GM15510 (cell line): ENCODE results near the gene GOLIM4.
A peak's percentile ranks its signal among the peaks of the same experiment; 100 is the strongest.

Experiments used
- POLR2A ChIP-seq: IDR thresholded peaks from 3 replicates; pipeline ENCODE4 v1.6.1; 2011; ENCODE audit warnings: borderline replicate concordance; ENCODE audit not compliant: insufficient read length; ENCODE audit errors: extremely low read depth

The GOLIM4 gene

GRCh38 chr3:168095611-168096209 is at the start of gene GOLIM4:
Gene GOLIM4, minus strand, starts transcription at chr3:168095924. Its CDS starts 639 bp downstream, at chr3:168095285.
- peak; percentile 47 for TF ChIP-seq POLR2A

GRCh38 chr3:168141405-168141998 is 45.8 kb upstream of the GOLIM4 start:
- TF ChIP-seq POLR2A = no peak

GRCh38 chr3:168139947-168140346 is 44.2 kb upstream of the GOLIM4 start:
- TF ChIP-seq POLR2A = no peak

- TF ChIP-seq POLR2A = no peak
Observed at GRCh38 chr3:168138421-168138820, 42.7 kb upstream of the GOLIM4 start.

- no peak for TF ChIP-seq POLR2A
Observed at GRCh38 chr3:168134931-168135330, 39.2 kb upstream of the GOLIM4 start.

- TF ChIP-seq POLR2A = no peak
Observed at GRCh38 chr3:168127466-168127865, 31.7 kb upstream of the GOLIM4 start.

GRCh38 chr3:168124791-168125190 is 29.1 kb upstream of the GOLIM4 start:
- no peak for TF ChIP-seq POLR2A

GRCh38 chr3:168124291-168124690 is 28.6 kb upstream of the GOLIM4 start:
- no peak for TF ChIP-seq POLR2A

- TF ChIP-seq POLR2A = no peak
Observed at GRCh38 chr3:168123201-168124176, 27.8 kb upstream of the GOLIM4 start.

GRCh38 chr3:168121184-168122017 is 25.7 kb upstream of the GOLIM4 start:
- TF ChIP-seq POLR2A = no peak

- no peak for TF ChIP-seq POLR2A
Observed at GRCh38 chr3:168117853-168118313, 22.2 kb upstream of the GOLIM4 start.

GRCh38 chr3:168117059-168117458 is 21.3 kb upstream of the GOLIM4 start:
- no peak for TF ChIP-seq POLR2A

- TF ChIP-seq POLR2A = no peak
Observed at GRCh38 chr3:168116279-168116678, 20.6 kb upstream of the GOLIM4 start.

GRCh38 chr3:168113848-168114247 is 18.1 kb upstream of the GOLIM4 start:
- no peak for TF ChIP-seq POLR2A
